ENCODE measurements around the gene CNGA1.

CNGA1 gene

DNA sequence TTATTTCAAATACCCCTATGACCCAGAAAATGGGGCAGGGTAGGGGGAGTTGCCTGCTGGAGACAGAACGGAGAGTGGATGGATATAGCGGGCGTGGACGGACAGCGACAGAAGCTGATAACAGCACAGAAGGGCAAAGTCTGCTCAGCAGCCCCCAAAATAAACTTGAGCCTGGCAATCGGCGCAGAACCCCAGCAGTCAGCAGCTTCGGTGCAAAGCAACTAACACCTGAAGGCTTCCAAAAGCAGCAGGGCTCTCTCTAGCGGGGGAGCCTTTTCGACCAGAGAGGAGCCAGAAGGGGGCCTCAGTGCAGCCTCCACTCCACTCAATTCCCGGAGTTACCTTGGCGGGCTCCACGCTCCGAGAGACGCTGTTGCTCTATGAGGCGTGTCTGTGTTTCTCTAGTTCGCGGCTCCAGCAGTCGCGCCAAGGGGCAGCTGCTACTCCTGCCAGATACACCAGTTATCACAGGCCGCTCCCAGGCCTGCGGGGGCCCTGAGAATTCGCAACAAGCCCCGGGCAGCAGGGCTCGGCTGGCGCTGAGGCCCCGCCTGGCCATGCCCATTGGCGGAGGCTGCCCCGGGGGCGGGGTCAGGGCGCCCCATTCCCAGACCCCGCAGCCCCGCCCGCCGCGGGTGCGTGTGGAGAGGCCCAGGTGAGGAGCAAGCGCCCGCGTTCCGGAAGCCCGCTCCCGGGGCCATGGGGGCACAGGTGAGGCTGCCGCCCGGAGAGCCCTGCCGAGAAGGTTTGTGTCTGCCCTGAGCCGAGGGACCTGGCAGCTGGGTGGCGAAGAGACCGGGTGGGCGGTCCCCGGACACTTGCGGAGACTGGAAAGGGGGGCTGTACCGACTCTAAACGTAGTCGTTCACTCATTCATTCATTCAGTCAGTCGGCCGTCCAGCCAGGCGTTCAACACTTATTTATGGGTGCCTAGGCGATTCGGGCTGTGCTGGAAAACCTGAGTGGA, at the start of gene CNGA1, which contains the start of gene NIPAL1:
Gene CNGA1 (minus strand): TSS at position 541 of the 967 bp plus-strand sequence. CDS start 63,992 bp downstream, outside the sequence.
Gene NIPAL1 (plus strand): TSS at position 632 of the 967 bp plus-strand sequence. CDS start 68 bp downstream, at position 700.
- peak; percentile 58 to 59 for DNase-seq (ENCODE audit: low read depth in 2 of 2)

DNA sequence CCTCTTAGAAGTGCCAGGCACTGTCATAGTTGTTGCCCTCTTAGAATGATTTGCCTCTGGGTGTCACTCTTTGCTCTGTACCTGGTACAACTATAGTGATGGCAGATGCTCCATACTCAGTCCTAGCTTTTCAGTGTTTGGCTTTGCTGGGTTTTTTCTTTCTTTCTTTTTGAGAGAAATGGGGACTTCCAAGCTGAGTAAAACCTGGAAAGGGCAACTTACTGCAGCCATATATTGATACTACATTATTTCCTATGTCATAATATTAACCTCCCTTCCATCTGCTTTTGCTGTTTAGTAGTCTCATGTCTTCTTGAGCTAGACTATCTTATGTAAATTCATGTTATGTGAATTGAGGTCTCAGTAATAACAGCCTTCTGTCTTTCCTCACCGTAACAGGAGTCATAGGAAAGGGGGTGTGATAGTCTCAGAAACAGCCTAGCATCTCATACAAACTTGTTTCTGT, 49.1 kb upstream of the CNGA1 start:
- no peak for DNase-seq (ENCODE audit: low read depth in 2 of 2)

DNA sequence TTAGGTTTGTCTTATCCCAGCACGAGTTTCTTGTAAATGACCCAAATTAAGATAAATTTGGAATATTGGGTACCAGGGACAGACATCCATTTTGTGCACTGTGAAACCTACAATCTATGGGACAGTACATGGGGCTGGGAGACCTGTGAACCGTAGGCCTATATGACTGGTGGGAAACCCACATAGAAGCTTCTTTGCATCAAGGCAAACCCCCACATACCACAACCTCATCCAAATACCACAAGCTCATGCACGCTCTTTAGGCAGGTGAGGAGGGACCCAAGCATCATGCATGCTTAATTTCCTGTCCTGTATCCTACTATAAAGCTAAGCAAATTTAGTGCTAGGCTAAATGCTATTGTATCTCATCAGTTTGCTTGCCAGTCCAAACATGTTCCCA, 47.9 kb upstream of the CNGA1 start:
- no peak for DNase-seq (ENCODE audit: low read depth in 2 of 2)

DNA sequence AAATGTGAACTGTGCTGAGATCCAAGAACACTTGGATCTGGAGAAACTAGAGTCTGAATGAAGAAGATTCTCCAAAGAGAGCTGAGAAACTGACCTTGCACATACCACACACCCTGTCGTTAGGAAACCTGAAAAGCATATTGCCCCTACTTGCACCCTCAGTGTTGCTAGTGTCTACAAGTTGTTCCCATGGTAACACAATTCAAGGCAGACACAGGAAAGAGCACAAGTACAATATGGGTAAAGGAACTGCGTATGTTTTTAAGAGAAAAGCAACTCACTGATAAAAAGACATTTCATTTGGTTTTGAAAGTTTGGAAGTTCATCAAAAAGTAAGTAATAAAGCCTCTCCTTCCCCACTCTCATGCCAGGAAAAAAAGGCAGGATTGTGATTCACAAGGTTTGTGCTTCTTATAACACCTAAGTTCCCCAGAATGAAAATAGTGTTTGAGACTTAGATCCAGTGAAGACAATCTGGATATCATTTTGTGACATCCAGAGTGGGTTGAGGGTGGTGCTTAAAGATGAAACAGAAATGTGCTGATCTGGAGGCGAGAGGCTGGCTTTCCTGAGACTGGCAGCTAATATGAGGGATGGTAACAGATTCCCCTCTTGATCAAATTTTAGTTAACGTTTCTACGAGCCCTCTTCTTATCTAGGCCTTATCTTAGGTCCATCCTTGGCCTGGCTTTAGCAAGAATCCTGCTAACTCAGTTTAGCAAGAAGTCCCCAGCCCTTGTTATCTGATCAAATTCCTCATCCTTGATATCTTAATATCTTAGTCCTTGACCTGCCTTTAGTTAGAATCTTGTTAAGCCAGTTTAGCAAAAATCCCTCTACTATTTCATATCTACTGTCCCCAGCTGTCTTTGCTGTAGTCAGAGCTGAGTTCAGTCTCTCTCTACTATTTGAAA, 42.4 kb upstream of the CNGA1 start:
- no peak for DNase-seq (ENCODE audit: low read depth in 2 of 2)

DNA sequence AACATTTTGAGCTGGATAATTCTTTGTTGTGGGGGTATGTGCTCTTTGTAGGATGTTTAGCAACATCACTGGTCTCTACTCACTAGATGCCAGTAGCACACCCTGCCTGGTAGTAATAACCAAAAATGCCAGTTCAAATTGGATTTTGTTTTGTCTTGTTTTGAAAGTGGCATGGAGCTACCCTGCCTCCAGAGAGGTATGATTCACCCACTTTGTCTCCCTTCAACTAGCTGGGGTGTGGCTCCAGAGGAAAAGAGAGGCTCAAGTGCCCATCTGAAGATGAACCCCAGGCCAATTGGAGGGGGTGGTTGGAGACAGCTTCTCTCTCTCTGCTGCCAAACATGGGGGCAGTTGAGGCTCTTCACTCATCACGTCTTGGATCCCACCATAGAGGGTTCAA, 34.6 kb upstream of the CNGA1 start:
- DNase-seq (ENCODE audit: low read depth in 2 of 2), result no peak

DNA sequence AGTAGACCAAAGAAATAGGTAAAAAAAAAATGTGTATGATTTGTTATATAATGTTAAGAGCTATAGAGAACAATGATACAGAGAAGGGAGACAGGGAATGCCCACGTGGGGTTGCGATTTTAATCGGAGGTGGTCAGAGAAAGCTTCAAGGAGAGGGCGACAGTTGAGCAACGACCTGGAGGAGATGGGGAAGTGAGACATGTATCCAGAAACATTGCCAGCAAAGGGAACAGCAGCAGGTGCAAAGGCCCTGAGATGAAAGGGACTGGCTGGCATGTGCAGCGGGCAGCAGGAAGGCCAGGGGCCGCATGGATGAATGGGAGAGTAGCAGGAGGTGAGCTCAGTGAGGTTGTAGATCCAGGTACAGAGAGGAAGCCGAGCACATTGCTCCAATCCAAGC, 33.0 kb upstream of the CNGA1 start:
- DNase-seq (ENCODE audit: low read depth in 2 of 2), result no peak

DNA sequence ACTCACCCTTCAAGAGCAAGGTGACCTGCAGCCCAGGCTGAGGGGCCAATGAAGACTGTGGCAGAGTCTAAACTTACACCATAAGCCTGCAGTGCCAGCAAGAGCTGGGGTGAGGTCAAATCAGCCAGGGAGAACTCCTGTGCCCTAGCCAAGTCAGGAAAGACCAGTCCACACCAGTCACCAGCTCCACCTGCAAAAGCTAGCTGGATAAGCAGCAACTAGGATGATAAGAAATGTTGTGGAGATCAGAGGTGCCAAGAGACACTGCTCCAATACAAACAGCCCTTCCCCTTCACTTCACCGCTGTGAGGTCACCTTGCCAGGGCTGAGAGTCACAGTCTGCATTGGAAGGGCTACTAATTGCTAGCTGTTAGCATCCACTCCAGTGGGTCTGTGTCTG, 31.4 kb upstream of the CNGA1 start:
- DNase-seq (ENCODE audit: low read depth in 2 of 2), result no peak

DNA sequence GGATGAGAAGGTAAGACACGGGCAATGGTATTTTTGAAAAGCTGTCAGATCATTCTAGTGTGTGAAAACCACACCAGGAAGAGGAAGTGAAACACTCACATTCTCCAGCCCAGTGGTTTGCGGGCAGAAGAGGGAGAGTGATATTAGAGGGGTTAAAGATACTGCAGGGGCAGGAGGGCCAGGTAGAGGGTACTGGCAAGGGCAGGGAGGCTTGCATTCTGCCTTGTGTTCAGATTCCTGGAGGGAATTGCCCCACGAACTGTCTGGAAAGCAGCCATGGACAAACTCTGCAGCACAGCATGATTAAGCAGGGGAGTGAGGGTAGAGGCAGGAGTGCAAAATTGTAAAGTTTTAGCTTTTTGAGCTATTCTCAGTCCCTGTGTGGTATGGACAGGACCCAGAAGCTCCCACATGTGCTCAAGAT, 31.0 kb upstream of the CNGA1 start:
- DNase-seq (ENCODE audit: low read depth in 2 of 2), result peak; percentile 61 to 78

DNA sequence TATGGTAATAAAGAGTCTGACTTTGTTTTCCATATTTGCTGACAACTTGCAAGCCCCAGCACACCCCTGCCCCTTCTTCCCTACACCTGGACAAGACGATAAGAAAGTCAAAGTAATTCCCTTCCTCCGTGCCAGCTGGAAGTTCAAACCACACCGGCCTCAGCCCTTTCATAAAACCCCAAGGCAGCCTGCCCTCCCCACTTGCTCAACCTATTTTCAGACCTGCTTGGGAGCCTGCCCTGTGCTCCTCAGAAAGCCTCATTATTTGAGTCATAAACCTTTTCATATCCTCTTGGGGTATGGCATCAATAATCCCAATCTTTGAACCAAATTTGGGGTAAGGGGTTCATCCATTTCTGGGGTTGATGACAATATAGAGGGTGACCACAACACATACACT, 29.6 kb upstream of the CNGA1 start:
- no peak for DNase-seq (ENCODE audit: low read depth in 2 of 2)

DNA sequence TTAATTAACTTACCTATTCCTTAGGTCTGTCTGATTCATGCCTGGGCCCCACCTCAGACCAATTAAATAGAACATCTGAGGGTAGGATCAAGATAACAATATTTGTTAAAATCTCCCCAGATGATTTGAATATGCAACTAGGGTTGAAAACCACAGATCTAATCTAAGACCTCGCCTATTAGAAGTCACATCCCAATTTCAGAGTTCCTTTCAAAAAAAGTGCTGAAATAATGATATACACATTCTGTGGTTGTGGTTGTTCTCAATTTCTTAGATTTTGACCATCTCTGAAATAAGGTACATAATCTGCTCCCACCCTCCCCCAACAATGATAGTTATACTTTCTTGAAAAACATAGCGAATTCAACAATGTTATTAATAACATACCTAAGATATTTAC, 27.8 kb upstream of the CNGA1 start:
- DNase-seq (ENCODE audit: low read depth in 2 of 2), result no peak

DNA sequence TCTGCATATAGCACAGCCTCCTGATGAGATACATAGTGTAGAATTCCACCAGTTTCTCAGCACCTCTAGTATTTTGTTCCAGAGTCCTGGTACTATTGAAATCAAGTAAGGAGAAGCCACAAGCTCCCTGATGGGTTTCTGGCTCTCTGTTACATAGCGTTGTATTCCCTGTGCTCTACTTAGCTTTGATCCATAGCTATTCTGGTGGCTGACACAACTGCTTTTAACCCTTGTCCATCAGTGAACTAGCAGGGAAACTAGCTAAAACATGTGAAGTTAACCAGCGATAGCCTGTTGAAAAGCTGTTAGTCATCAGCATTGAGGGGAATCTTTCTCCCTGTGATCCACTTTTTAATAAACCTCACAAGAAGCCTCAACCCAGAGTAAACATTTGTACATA, 27.0 kb upstream of the CNGA1 start:
- DNase-seq (ENCODE audit: low read depth in 2 of 2), result no peak

DNA sequence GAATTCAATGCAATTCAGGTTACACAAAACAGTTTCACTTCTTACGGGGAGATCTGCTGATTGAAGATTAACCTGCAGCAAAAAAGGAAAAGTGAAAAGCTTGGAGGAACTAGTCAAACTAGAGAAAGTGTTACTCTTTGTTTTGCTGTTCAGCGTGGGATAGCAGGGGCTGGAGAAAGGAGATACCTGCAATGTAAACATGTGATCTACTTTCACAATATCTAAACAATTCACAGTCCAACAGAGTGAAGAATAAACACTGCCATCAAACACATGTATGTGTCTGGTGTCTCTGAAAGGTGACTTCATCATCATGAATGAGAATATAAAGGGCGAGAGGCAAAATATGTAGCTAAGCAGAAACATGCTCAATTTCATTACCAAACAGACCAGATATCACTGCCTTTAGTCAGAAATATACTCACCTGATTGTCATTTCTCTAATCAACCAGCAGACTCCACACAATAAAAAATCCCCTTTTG, 26.5 kb upstream of the CNGA1 start:
- no peak for DNase-seq (ENCODE audit: low read depth in 2 of 2)

DNA sequence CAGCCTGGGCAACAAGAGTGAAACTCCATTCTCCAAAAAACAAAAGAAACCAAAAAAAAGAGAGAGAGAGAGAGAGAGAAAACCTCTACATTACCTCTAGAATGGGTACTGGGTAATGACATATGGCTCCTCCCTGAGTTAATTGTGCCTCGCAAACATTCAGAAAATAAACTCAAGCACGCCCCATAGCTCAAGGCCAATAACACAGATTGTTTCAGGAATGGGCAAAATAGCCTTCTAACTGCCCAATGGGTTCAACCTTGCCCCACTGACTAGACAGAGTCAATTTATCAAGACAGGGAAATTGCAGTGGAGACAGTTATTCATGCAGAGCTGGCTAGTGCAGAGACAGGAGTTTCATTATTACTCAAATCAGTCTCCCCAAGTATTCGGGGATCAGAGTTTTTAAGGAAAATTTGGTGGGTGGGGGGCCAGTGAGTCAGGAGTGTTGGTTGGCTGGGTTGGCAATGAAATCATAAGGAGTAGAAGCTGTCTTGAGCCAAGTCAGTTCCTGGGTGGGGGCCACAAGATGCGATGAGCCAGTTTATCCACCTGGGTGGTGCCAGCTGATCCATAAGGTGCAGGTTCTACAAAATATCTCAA, 25.2 kb upstream of the CNGA1 start:
- no peak for DNase-seq (ENCODE audit: low read depth in 2 of 2)

DNA sequence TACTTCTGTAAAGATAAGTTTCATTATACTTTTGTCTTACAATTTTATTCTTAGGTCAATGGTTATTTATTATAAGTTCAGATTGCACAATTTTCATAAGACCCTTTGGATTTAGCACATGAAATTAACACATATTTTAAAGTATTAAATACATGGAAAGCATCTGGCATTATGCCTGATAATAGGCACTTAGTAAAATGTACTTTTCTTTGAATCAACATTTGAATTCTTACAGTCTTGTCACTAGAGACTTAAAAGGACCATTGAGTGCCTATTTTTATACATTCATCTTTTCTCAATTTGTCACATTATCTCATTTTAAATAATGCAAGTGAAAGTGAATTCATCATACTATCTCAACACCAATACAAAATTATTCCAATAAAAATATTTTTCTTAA, 23.1 kb upstream of the CNGA1 start:
- DNase-seq (ENCODE audit: low read depth in 2 of 2), result no peak

DNA sequence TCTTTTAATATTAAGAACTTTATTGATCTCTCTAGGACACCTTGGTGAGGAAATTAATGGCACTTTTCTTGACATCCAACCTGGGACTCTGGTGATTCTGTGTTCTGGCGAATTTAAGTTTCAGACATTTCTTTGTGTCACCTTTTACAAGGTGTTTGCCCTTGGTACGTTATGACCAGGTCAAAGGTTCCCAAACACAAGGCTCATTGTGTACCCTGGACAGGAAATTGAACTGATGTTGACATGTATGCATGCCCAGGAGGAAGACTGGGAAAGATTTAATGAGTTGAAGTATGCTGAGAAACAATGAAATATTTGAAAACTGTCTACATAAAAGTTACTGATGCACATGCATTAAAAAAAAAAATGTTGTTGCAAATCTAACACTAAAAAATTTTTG, 22.2 kb upstream of the CNGA1 start:
- DNase-seq (ENCODE audit: low read depth in 2 of 2), result no peak

DNA sequence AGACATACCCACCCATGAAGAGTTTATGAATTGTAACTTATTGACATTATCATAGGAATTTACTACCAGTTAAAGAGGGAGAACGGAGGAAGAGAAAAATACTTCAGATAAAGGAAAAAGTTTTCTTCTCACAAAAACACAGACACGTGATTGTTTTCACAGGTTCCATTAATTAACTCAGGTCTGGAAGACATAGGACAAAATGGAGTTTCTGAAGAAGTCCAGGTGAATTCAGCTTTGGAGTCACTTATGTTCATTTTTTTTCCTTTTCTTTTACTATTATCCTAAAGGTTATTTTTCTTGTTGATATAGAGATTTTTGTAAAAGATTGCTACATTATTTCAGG, 20.6 kb upstream of the CNGA1 start:
- no peak for DNase-seq (ENCODE audit: low read depth in 2 of 2)

DNA sequence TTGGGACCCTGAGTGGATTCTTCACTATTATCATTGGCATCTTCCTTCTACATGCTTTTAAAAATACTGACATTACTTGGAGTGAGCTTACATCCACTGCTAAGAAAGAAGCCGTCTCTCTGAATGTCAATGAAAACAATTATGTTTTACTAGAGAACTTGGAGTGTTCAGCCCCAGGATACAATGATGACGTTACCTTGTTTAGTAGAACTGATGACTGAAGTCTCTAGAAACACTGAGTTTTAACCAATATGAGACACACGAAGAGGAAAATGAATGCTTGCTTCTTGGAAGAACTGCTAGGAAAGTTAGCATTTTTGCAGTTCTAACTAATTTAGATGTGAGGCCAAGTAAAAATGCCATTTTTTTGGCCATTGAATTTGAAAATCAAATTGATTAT, 19.5 kb upstream of the CNGA1 start:
- no peak for DNase-seq (ENCODE audit: low read depth in 2 of 2)

DNA sequence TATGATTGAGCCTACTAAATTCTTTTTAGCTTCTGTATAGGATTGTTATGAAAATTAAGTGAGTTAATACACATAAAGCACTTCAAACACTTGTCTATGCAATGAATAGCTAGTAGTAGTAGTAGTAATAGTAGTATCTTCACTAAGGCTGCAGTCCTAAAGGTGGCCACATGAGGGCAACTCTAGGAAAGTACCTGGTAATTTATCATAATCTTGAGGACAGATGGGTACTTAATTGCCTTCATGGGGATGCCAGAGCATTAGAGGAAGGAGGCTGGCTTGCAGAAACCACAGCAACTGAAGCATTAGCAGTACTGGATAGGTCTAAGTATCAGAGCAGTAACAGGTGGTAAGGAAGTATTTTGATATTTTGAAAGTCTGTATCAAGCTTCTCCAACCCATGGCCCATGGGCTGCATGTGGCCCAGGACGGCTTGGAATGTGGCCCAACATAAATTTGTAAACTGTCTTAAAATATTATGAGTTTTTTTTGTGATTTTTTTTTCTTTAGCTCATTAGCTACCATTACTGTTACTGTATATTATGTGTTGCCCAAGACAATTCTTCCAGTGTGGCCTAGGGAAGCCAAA, 17.4 kb upstream of the CNGA1 start:
- DNase-seq (ENCODE audit: low read depth in 2 of 2), result peak in 1 of 2 donors; percentile 36

DNA sequence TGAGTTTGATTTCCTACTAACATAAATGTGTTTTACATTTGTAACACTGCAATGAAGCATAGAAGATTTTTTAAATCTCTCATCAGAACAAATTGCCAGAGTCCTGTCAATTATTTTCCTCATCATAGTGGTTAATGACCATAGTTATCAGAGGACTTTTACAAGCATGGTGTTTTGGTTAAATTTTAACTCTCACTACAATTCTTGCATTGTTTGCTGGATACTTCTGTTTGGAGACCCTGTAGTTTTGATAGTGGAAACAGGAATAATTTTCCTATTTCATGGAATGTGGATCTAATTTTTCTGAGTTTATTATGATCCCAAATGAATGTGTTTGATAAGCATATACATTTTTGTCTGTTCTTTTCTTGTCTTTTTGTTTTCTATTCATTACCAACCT, 16.9 kb upstream of the CNGA1 start:
- no peak for DNase-seq (ENCODE audit: low read depth in 2 of 2)

DNA sequence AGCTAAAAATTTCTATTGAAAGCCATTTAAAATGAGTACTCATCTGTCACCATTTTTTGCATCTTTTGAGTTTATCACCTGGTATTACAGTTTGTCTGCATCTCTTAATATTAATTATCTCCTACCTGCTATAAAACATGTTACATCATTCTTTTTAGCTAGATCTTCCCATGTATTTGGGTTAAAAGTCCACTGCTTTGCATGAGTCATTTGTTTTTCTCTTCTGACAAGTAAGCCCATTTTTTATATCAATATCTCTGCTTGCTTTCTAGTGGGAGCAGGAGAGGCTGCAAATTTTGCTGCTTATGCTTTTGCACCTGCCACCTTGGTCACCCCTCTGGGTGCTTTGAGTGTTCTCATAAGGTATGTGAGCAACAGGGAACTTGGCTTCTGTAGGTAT, 16.2 kb upstream of the CNGA1 start:
- DNase-seq (ENCODE audit: low read depth in 2 of 2), result no peak

DNA sequence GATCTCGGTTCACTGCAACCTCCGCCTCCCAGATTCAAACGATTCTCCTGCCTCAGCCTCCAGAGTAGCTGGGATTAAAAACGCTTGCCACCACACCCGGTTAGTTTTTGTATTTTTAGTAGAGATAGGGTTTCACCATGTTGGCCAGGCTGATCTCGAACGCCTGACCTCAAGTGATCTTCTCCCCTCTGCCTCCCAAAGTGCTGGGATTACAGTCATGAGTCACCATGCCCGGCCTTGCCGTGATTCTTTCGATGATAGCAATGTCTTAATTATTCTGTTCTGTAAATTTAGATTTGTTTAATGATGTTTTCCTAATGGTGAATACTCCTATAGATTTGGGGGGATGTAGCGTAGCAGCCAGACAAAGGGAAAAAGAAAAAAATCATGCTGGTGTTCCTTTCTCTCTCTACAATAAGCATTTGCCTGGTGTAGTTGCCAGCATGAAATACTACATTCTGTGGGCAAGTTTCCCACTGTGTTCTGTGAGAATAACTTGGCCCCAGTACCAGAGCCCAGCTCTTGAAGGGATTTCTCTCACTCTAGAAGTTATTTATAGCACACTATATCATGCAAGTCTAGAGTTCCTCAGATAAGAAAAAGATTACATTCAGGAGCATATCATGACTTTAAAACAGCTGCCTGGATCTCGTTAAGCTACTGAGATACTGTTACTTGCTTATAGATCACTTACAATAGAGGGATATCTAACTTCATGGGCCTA, 15.5 kb upstream of the CNGA1 start:
- DNase-seq (ENCODE audit: low read depth in 2 of 2), result no peak
